ENCODE measurements around the gene DYNLRB1. TPM values are rescaled to one million over a fixed set of nuclear protein-coding genes. Genes with fewer than 3 reads are reported as not detected.

The DYNLRB1 gene
- total RNA-seq (2016; rRNA removed; fragmentation: Illumina TruSeq; extraction: Trizol) (140 and 151 TPM in 2 replicates), polyA plus RNA-seq (2011; rRNA removed) (244 and 285 TPM in 2 replicates), polyA minus RNA-seq (2011; rRNA and poly(A)+ RNA removed; ENCODE audit: low replicate concordance) (201 and 224 TPM in 2 replicates), Bru-seq, nascent RNA (percentile 93 among the genes with signal in this experiment), BruChase-seq, experiment 1, labeled RNA remaining after a 6-hour chase (percentile 89 among the genes with signal in this experiment), BruChase-seq, experiment 2, labeled RNA remaining after a 2-hour chase (percentile 88 among the genes with signal in this experiment)
- total RNA-seq (2016; cell fraction: cytosol; rRNA removed; fragmentation: Illumina TruSeq; extraction: Trizol; ENCODE audit: low read depth): 70.8 and 95.6 TPM in 2 replicates
- 132 and 137 TPM in 2 replicates for total RNA-seq (2016; cell fraction: insoluble cytoplasmic fraction; rRNA removed; fragmentation: Illumina TruSeq; extraction: Trizol)
- 86.4 and 104 TPM in 2 replicates for total RNA-seq (2016; cell fraction: membrane; rRNA removed; fragmentation: Illumina TruSeq; extraction: Trizol)
- 52.8 and 64.0 TPM in 2 replicates for total RNA-seq (2016; cell fraction: nucleus; rRNA removed; fragmentation: Illumina TruSeq; extraction: Trizol)
- 208 and 234 TPM in 2 replicates for polyA plus RNA-seq (2011; cell fraction: cytosol; rRNA removed)
- 71.4 and 86.5 TPM in 2 replicates for polyA plus RNA-seq (2011; cell fraction: nucleus; rRNA removed)
- polyA plus RNA-seq (2012): 331 and 366 TPM in 2 replicates
- 170 and 195 TPM in 2 replicates for polyA plus RNA-seq (2016; cell fraction: cytosol; fragmentation: Illumina TruSeq; extraction: Trizol; ENCODE audit: low read depth)
- polyA plus RNA-seq (2016; cell fraction: insoluble cytoplasmic fraction; fragmentation: Illumina TruSeq; extraction: Trizol; ENCODE audit: low read depth): 370 and 446 TPM in 2 replicates
- polyA plus RNA-seq (2016; cell fraction: membrane; fragmentation: Illumina TruSeq; extraction: Trizol; ENCODE audit: low read depth): 217 and 229 TPM in 2 replicates
- polyA plus RNA-seq (2016; cell fraction: nucleus; fragmentation: Illumina TruSeq; extraction: Trizol; ENCODE audit: insufficient read depth, low read depth): 196 and 204 TPM in 2 replicates
- 65.3 and 87.8 TPM in 2 replicates for polyA minus RNA-seq (2011; cell fraction: cytosol; rRNA and poly(A)+ RNA removed)
- polyA minus RNA-seq (2011; cell fraction: nucleus; rRNA and poly(A)+ RNA removed): 48.7 and 54.5 TPM in 2 replicates
- long read RNA-seq, experiment 1, transcript DYNLRB1-202 (4 exons, 675 nt): major isoform, 147 of 177 reads
- long read RNA-seq, experiment 1, partial matches to known transcripts: 10 of 177 reads
- long read RNA-seq, experiment 1, other reads (novel, unspliced or antisense): 18 of 177 reads
- long read RNA-seq, experiment 2, transcript DYNLRB1-202 (4 exons, 675 nt): major isoform, 227 of 397 reads
- long read RNA-seq, experiment 2, partial matches to known transcripts: 140 of 397 reads
- long read RNA-seq, experiment 2, other reads (novel, unspliced or antisense): 30 of 397 reads

GRCh38 chr20:34516247-34517113 is at the start of gene DYNLRB1:
TSS of gene DYNLRB1 (plus strand) at chr20:34516422. CDS start at chr20:34516459, 37 bp downstream.
- peak; percentile 91 for ATAC-seq
- Histone ChIP-seq H3K4me3 (replicated peaks in 1 of 3; ENCODE audit: insufficient read depth in 1 of 3, low read depth in 2 of 3, low read length in 3 of 3) (peak within 1 kb of the TSS; percentile 85 to 89 (median 87)), H3K79me2 (ENCODE audit: insufficient read depth, low read length) (peaks cover 55% of the 10 kb centered on the region), H3K27ac (ENCODE audit: extremely low read length, insufficient read depth, low read length) (peak within 1 kb of the TSS; percentile 80), H3K4me1 (ENCODE audit: insufficient read depth, low read length) (peaks cover 62% of the 10 kb centered on the region), H2AFZ (ENCODE audit: low read length) (no peak within 1 kb of the TSS), H3K27me3 (ENCODE audit: control insufficient read depth in 1 of 2, insufficient read depth in 2 of 2, low read length in 2 of 2) (no peaks in the 10 kb centered on the region; a peak in 1 of 5 replicates), H3K9me3 (ENCODE audit: low read length) (no peaks in the 10 kb centered on the region), H3K4me2 (ENCODE audit: low read depth, low read length) (peak within 1 kb of the TSS; percentile 84), H3K9ac (ENCODE audit: insufficient read depth, low read depth, low read length) (peak within 1 kb of the TSS; percentile 86), H4K20me1 (ENCODE audit: insufficient read depth, low read length) (peaks cover 19% of the 10 kb centered on the region), H3K36me3 (replicated peaks in 1 of 2; ENCODE audit: control insufficient read depth in 1 of 2, insufficient read depth in 2 of 2, low read length in 2 of 2) (peaks cover 0 to 8% of the 10 kb centered on the region in 2 experiments; a peak in 3 of 5 replicates)
- POLR2A ChIA-PET: interaction anchor here (0.6 to 3.8 kb wide), 40 partner anchors 9 to 360 kb away, joined by 3 to 57 read pairs (median 4); partner anchors contain the start of genes ACSS2, AHCY, ITCH and PIGU
- WGBS (ENCODE audit: low lambda C conversion rate): under 1% methylated on average over 49 of the region's 59 CpGs
- in situ Hi-C loops (cut with HindIII; ENCODE audit: extremely low pct_ligation_motif_present, low pct_unique_long_range_greater_than_20kb): loop anchor here (5.0 kb wide), 1 partner anchor 204 kb away; no protein-coding TSS in a partner anchor
- BruUV-seq (replicated peaks): TSS peak; percentile 66
- CTCF ChIA-PET (ENCODE audit: low intra/inter-chr PET ratio, low total read pairs): no interaction called here
- FAIRE-seq: peak; percentile 84
- peak; percentile 98 for DNase-seq (ENCODE audit: low spot score)
- intact Hi-C loops (cut with micrococcal nuclease; ENCODE audit: unreplicated experiment): loop anchor here (2.0 kb wide), 1 partner anchor 214 kb away; the partner anchor contains the start of gene AHCY
- TF ChIP-seq ZNF883 (CRISPR knock-in tag; IDR thresholded peaks at IDR 0.05; ENCODE audit: not compliant biosample characterization): peak; percentile 98
- TF ChIP-seq RFXAP (CRISPR knock-in tag; IDR thresholded peaks at IDR 0.05; ENCODE audit: borderline replicate concordance): peak; percentile 85
- TF ChIP-seq ZNF160 (CRISPR knock-in tag; IDR thresholded peaks at IDR 0.05): peak; percentile 94
- TF ChIP-seq ATF5 (CRISPR knock-in tag; IDR thresholded peaks at IDR 0.05; ENCODE audit: low read depth): no peak
- peak; percentile 75 for TF ChIP-seq NCOA2 (CRISPR knock-in tag; IDR thresholded peaks at IDR 0.05)
- TF ChIP-seq ZNF263 (CRISPR knock-in tag; IDR thresholded peaks at IDR 0.05): peak; percentile 31
- peak; percentile 33; the same call in 1 of the 2 replicates for TF ChIP-seq ARNTL (CRISPR knock-in tag; IDR thresholded peaks at IDR 0.05)
- no peak for TF ChIP-seq RFX1 (IDR thresholded peaks at IDR 0.05)
- TF ChIP-seq CHD2 (IDR thresholded peaks at IDR 0.05; ENCODE audit: low read depth, low read length): 0 out of 2 replicates have a peak, but pooled peaks have one; percentile 25
- TF ChIP-seq BCL3 (CRISPR knock-in tag; IDR thresholded peaks at IDR 0.05): peak; percentile 89
- no peak for TF ChIP-seq CEBPZ (IDR thresholded peaks at IDR 0.05; ENCODE audit: low read length)
- TF ChIP-seq RARG (CRISPR knock-in tag; IDR thresholded peaks at IDR 0.05; ENCODE audit: low read depth): no peak

Data from HepG2 (cell line).